Mucosa of rectum (tissue), 2 donors: Measurements from ENCODE around the gene STON2.

Experiments used
- H3K27ac ChIP-seq, 2 donors: one replicate each; pipeline ENCODE4 v1.7.0; 2013; ENCODE audit warnings: inconsistent platforms in 2 of 2, low read depth in 2 of 2, low read length in 2 of 2
- H3K27me3 ChIP-seq, 2 donors: one replicate each; pipeline ENCODE4 v1.7.0; 2013; ENCODE audit warnings: low read length in 2 of 2; ENCODE audit not compliant: control insufficient read depth in 2 of 2, insufficient read depth in 2 of 2
- H3K36me3 ChIP-seq, 2 donors: one replicate each; pipeline ENCODE4 v1.7.0; 2013; ENCODE audit warnings: low read length in 2 of 2; ENCODE audit not compliant: control insufficient read depth in 2 of 2, insufficient read depth in 2 of 2
- H3K4me1 ChIP-seq, 2 donors: one replicate each; pipeline ENCODE4 v1.7.0; 2013; ENCODE audit warnings: low read length in 2 of 2, mild to moderate bottlenecking in 1 of 2; ENCODE audit not compliant: control insufficient read depth in 2 of 2, insufficient read depth in 2 of 2
- H3K4me3 ChIP-seq, 2 donors: one replicate each; pipeline ENCODE4 v1.7.0; 2013; ENCODE audit warnings: low read length in 2 of 2
- H3K9ac ChIP-seq, 2 donors: one replicate each; pipeline ENCODE4 v1.7.0; 2013; ENCODE audit warnings: low read length in 2 of 2, low read depth in 1 of 2, mild to moderate bottlenecking in 1 of 2
- H3K9me3 ChIP-seq, 2 donors: one replicate each; pipeline ENCODE4 v1.7.0; 2013; ENCODE audit warnings: low read length in 2 of 2; ENCODE audit not compliant: control insufficient read depth in 2 of 2
- donor health status: healthy.
- donor health status: Normal muscosa, but diverticular disease.

The STON2 gene

GRCh38 chr14:81418057-81418790 lies 18.1 kb upstream of the STON2 start:
- Histone ChIP-seq H3K36me3 (no peaks in the 10 kb centered on the region), H3K4me1 (peaks cover 0 to 2% of the 10 kb centered on the region in 2 donors), H3K27me3 (no peaks in the 10 kb centered on the region), H3K27ac (no peak overlapping the region), H3K9me3 (no peaks in the 10 kb centered on the region), H3K4me3 (no peak overlapping the region), H3K9ac (no peak overlapping the region)

- H3K4me3 ChIP-seq = no peak overlapping the region
- no peak overlapping the region for H3K27ac ChIP-seq
- H3K9ac ChIP-seq = no peak overlapping the region
- no peaks in the 10 kb centered on the region for H3K27me3 ChIP-seq
- no peaks in the 10 kb centered on the region for H3K36me3 ChIP-seq
- no peaks in the 10 kb centered on the region for H3K9me3 ChIP-seq
- peaks cover 0 to 2% of the 10 kb centered on the region in 2 donors for H3K4me1 ChIP-seq
These were observed 16.9 kb upstream of the STON2 start for GRCh38 chr14:81416981-81417380.

GRCh38 chr14:81416194-81416952 lies 16.2 kb upstream of the STON2 start:
- peaks cover 0 to 2% of the 10 kb centered on the region in 2 donors for H3K4me1 ChIP-seq
- H3K27ac ChIP-seq = no peak overlapping the region

GRCh38 chr14:81415781-81416180 lies 15.7 kb upstream of the STON2 start:
- H3K9ac ChIP-seq = no peak overlapping the region
- peaks cover 0 to 2% of the 10 kb centered on the region in 2 donors for H3K4me1 ChIP-seq
- H3K27ac ChIP-seq = no peak overlapping the region
- H3K4me3 ChIP-seq = no peak overlapping the region
- no peaks in the 10 kb centered on the region for H3K36me3 ChIP-seq
- H3K9me3 ChIP-seq = no peaks in the 10 kb centered on the region
- no peaks in the 10 kb centered on the region for H3K27me3 ChIP-seq

More at GRCh38 chr14:81416194-81416952, 16.2 kb upstream of the STON2 start:
- H3K27me3 ChIP-seq = no peaks in the 10 kb centered on the region
- no peaks in the 10 kb centered on the region for H3K36me3 ChIP-seq
- H3K4me3 ChIP-seq = no peak overlapping the region
- no peaks in the 10 kb centered on the region for H3K9me3 ChIP-seq
- H3K9ac ChIP-seq = no peak overlapping the region

- Histone ChIP-seq H3K4me3 (no peak overlapping the region), H3K9me3 (no peaks in the 10 kb centered on the region), H3K9ac (no peak overlapping the region), H3K4me1 (peaks cover 0 to 2% of the 10 kb centered on the region in 2 donors), H3K27ac (no peak overlapping the region), H3K27me3 (no peaks in the 10 kb centered on the region), H3K36me3 (no peaks in the 10 kb centered on the region)
These were observed 14.0 kb upstream of the STON2 start for GRCh38 chr14:81414123-81414522.

- Histone ChIP-seq H3K27me3 (no peaks in the 10 kb centered on the region), H3K4me1 (peaks cover 0 to 2% of the 10 kb centered on the region in 2 donors), H3K27ac (no peak overlapping the region), H3K9me3 (no peaks in the 10 kb centered on the region), H3K9ac (no peak overlapping the region), H3K4me3 (no peak overlapping the region), H3K36me3 (no peaks in the 10 kb centered on the region)
These were observed 12.7 kb upstream of the STON2 start for GRCh38 chr14:81412779-81413178.

- no peaks in the 10 kb centered on the region for H3K9me3 ChIP-seq
- H3K4me3 ChIP-seq = no peak overlapping the region
- no peaks in the 10 kb centered on the region for H3K4me1 ChIP-seq
- H3K27ac ChIP-seq = no peak overlapping the region
- no peak overlapping the region for H3K9ac ChIP-seq
- H3K36me3 ChIP-seq = no peaks in the 10 kb centered on the region
- H3K27me3 ChIP-seq = no peaks in the 10 kb centered on the region
These were observed 8.5 kb upstream of the STON2 start for GRCh38 chr14:81408595-81408994.

- Histone ChIP-seq H3K4me3 (no peak overlapping the region), H3K27me3 (no peaks in the 10 kb centered on the region), H3K27ac (no peak overlapping the region), H3K36me3 (no peaks in the 10 kb centered on the region), H3K4me1 (no peaks in the 10 kb centered on the region), H3K9ac (no peak overlapping the region), H3K9me3 (no peaks in the 10 kb centered on the region)
These were observed 6.7 kb upstream of the STON2 start for GRCh38 chr14:81406863-81407262.

GRCh38 chr14:81402123-81402495 lies 2.0 kb upstream of the STON2 start:
- Histone ChIP-seq H3K27ac (no peak overlapping the region), H3K27me3 (no peaks in the 10 kb centered on the region), H3K9ac (no peak overlapping the region), H3K9me3 (no peaks in the 10 kb centered on the region), H3K4me3 (no peak overlapping the region), H3K4me1 (peaks cover 8 to 10% of the 10 kb centered on the region in 2 donors), H3K36me3 (no peaks in the 10 kb centered on the region)

GRCh38 chr14:81401420-81402122 lies 1.4 kb upstream of the STON2 start:
- no peak overlapping the region for H3K4me3 ChIP-seq
- H3K36me3 ChIP-seq = no peaks in the 10 kb centered on the region
- H3K9me3 ChIP-seq = no peaks in the 10 kb centered on the region
- H3K9ac ChIP-seq = no peak overlapping the region
- H3K4me1 ChIP-seq = peaks cover 8 to 10% of the 10 kb centered on the region in 2 donors
- H3K27ac ChIP-seq = no peak overlapping the region
- no peaks in the 10 kb centered on the region for H3K27me3 ChIP-seq
